Measurements from ENCODE around the gene CKAP2L. TPM values are rescaled to one million over a fixed set of nuclear protein-coding genes. Genes with fewer than 3 reads are reported as not detected.

The CKAP2L gene
- total and polyA plus RNA-seq, 2 donors (not counting 3 experiments of a cell fraction or from before 2014, with no cell fraction given), result 3.4 to 30.7 TPM

- TF ChIP-seq GATA2 (IDR thresholded peaks at IDR 0.05; ENCODE audit: insufficient read depth, insufficient read length, low read depth, low read length) (no peak), MAX (IDR thresholded peaks at IDR 0.05; ENCODE audit: insufficient read depth, insufficient read length) (no peak), EZH2 (IDR thresholded peaks at IDR 0.05; ENCODE audit: borderline replicate concordance, low read depth, low read length, severe bottlenecking) (no peak), MYC (IDR thresholded peaks at IDR 0.05; ENCODE audit: low read depth, low read length) (no peak), FOS (IDR thresholded peaks at IDR 0.05; ENCODE audit: borderline replicate concordance, insufficient read depth, low read length) (no peak), POLR2AphosphoS5 (IDR thresholded peaks at IDR 0.05; ENCODE audit: insufficient read depth, low read depth, low read length) (no peak)
- dilution Hi-C loops (cut with MboI; ENCODE audit: extremely low pct_ligation_motif_present, low sequenced_read_pairs) (no loop called here), intact Hi-C loops (cut with micrococcal nuclease) (no loop called here)
- H3K4me3 ChIP-seq (replicated peaks in 1 of 3; ENCODE audit: insufficient read depth in 1 of 3, low read depth in 1 of 3, low read length in 3 of 3), result no peak overlapping the region
- CTCF ChIA-PET, result interaction anchor here (0.5 to 1.5 kb wide), 4 partner anchors 11 to 109 kb away, joined by 3 to 4 read pairs (median 3); no protein-coding TSS in a partner anchor
- no TSS peak for BruUV-seq (replicated peaks)
- H3K36me3 ChIP-seq (ENCODE audit: control insufficient read depth in 2 of 2, extremely low read depth in 1 of 2, insufficient read depth in 2 of 2, low read length in 2 of 2), result no peaks in the 10 kb centered on the region
- no peaks in the 10 kb centered on the region for H3K4me1 ChIP-seq (ENCODE audit: control insufficient read depth, extremely low read depth, insufficient read depth, low read length)
- DNase-seq (ENCODE audit: low read depth, low spot score), result no peak
- no peak overlapping the region for H3K27ac ChIP-seq (ENCODE audit: insufficient read depth, low read depth, low read length)
- no peak overlapping the region for H3K4me2 ChIP-seq (ENCODE audit: insufficient read depth, low read length)
- no peak overlapping the region for H3K9ac ChIP-seq (replicated peaks; ENCODE audit: extremely low read depth, insufficient read depth, low read length)
- H2AFZ ChIP-seq (ENCODE audit: low read depth, low read length), result no peak overlapping the region
- H4K20me1 ChIP-seq (replicated peaks; ENCODE audit: control insufficient read depth, extremely low read depth, insufficient read depth, low read length), result no peaks in the 10 kb centered on the region
- no peaks in the 10 kb centered on the region for H3K9me1 ChIP-seq (replicated peaks; ENCODE audit: control insufficient read depth, extremely low read depth, insufficient read depth, low read length)
- POLR2A ChIA-PET, result no interaction called here
- H3K79me2 ChIP-seq (ENCODE audit: control insufficient read depth, insufficient read depth, low read length), result no peaks in the 10 kb centered on the region
- H3K9me3 ChIP-seq (replicated peaks; ENCODE audit: control insufficient read depth, insufficient read depth, low read length), result no peaks in the 10 kb centered on the region
- FAIRE-seq, result no peak
- peaks cover 0 to 1% of the 10 kb centered on the region in 2 experiments for H3K27me3 ChIP-seq (ENCODE audit: control insufficient read depth in 2 of 2, insufficient read depth in 2 of 2, low read length in 2 of 2)
These were observed 50.9 kb downstream of the CKAP2L start for GRCh38 chr2:112713585-112713925.

GRCh38 chr2:112712903-112713584, 51.4 kb downstream of the CKAP2L start:
- Histone ChIP-seq H3K36me3 (ENCODE audit: control insufficient read depth in 2 of 2, extremely low read depth in 1 of 2, insufficient read depth in 2 of 2, low read length in 2 of 2) (no peaks in the 10 kb centered on the region), H3K4me3 (replicated peaks in 1 of 3; ENCODE audit: insufficient read depth in 1 of 3, low read depth in 1 of 3, low read length in 3 of 3) (no peak overlapping the region), H3K27ac (ENCODE audit: insufficient read depth, low read depth, low read length) (no peak overlapping the region), H3K4me2 (ENCODE audit: insufficient read depth, low read length) (no peak overlapping the region), H3K9me1 (replicated peaks; ENCODE audit: control insufficient read depth, extremely low read depth, insufficient read depth, low read length) (no peaks in the 10 kb centered on the region), H2AFZ (ENCODE audit: low read depth, low read length) (no peak overlapping the region), H3K4me1 (ENCODE audit: control insufficient read depth, extremely low read depth, insufficient read depth, low read length) (no peaks in the 10 kb centered on the region), H3K9ac (replicated peaks; ENCODE audit: extremely low read depth, insufficient read depth, low read length) (no peak overlapping the region), H3K79me2 (ENCODE audit: control insufficient read depth, insufficient read depth, low read length) (no peaks in the 10 kb centered on the region), H4K20me1 (replicated peaks; ENCODE audit: control insufficient read depth, extremely low read depth, insufficient read depth, low read length) (no peaks in the 10 kb centered on the region), H3K27me3 (ENCODE audit: control insufficient read depth in 2 of 2, insufficient read depth in 2 of 2, low read length in 2 of 2) (no peaks in the 10 kb centered on the region), H3K9me3 (replicated peaks; ENCODE audit: control insufficient read depth, insufficient read depth, low read length) (no peaks in the 10 kb centered on the region)
- ChIA-PET POLR2A (no interaction called here), CTCF (interaction anchor here (1.0 to 1.5 kb wide), 3 partner anchors 12 to 109 kb away, joined by 3 to 4 read pairs (median 3); no protein-coding TSS in a partner anchor)
- TF ChIP-seq POLR2AphosphoS5 (IDR thresholded peaks at IDR 0.05; ENCODE audit: insufficient read depth, low read depth, low read length) (no peak), POLR2A (IDR thresholded peaks at IDR 0.05; ENCODE audit: low read depth, low read length) (no peak), FOS (IDR thresholded peaks at IDR 0.05; ENCODE audit: borderline replicate concordance, insufficient read depth, low read length) (no peak), EZH2 (IDR thresholded peaks at IDR 0.05; ENCODE audit: borderline replicate concordance, low read depth, low read length, severe bottlenecking) (no peak), JUN (IDR thresholded peaks at IDR 0.05; ENCODE audit: borderline replicate concordance, insufficient read depth, insufficient read length, low read depth) (no peak), MAX (IDR thresholded peaks at IDR 0.05; ENCODE audit: insufficient read depth, insufficient read length) (no peak), CTCF (IDR thresholded peaks at IDR 0.05; ENCODE audit: extremely low read depth in 1 of 2, insufficient read depth in 1 of 2, low read depth in 1 of 2, low read length in 2 of 2) (no peak), MYC (IDR thresholded peaks at IDR 0.05; ENCODE audit: low read depth, low read length) (no peak), GATA2 (IDR thresholded peaks at IDR 0.05; ENCODE audit: insufficient read depth, insufficient read length, low read depth, low read length) (no peak)
- no TSS peak for BruUV-seq (replicated peaks)
- intact Hi-C loops (cut with micrococcal nuclease) (no loop called here), dilution Hi-C loops (cut with MboI; ENCODE audit: extremely low pct_ligation_motif_present, low sequenced_read_pairs) (no loop called here)
- FAIRE-seq (no peak), DNase-seq (ENCODE audit: low read depth, low spot score) (no peak)

Data from endothelial cell of umbilical vein (primary cell).